Measurements from ENCODE around the gene FN3KRP.

The FN3KRP gene

GRCh38 chr17:82732118-82732743 lies 15.7 kb downstream of the FN3KRP start:
- Histone ChIP-seq H3K27ac (no peak overlapping the region), H3K4me1 (ENCODE audit: control insufficient read depth in 1 of 2, insufficient read depth in 1 of 2, low read depth in 1 of 2, low read length in 1 of 2) (peaks cover 0 to 8% of the 10 kb centered on the region in 2 experiments), H3K36me3 (peaks cover 20% of the 10 kb centered on the region), H3K9me3 (no peaks in the 10 kb centered on the region), H3K4me3 (ENCODE audit: low read depth in 1 of 2, low read length in 1 of 2) (no peak overlapping the region), H3K27me3 (peaks cover 32% of the 10 kb centered on the region)
- no peak for TF ChIP-seq CTCF (IDR thresholded peaks at IDR 0.05)

- peaks cover 0 to 8% of the 10 kb centered on the region in 2 experiments for H3K4me1 ChIP-seq (ENCODE audit: control insufficient read depth in 1 of 2, insufficient read depth in 1 of 2, low read depth in 1 of 2, low read length in 1 of 2)
- TF ChIP-seq CTCF (IDR thresholded peaks at IDR 0.05): no peak
- peaks cover 32% of the 10 kb centered on the region for H3K27me3 ChIP-seq
- H3K9me3 ChIP-seq: no peaks in the 10 kb centered on the region
- no peak within 1 kb of the TSS for H3K4me3 ChIP-seq (ENCODE audit: low read depth in 1 of 2, low read length in 1 of 2)
- peaks cover 6% of the 10 kb centered on the region for H3K36me3 ChIP-seq
- H3K27ac ChIP-seq: no peak within 1 kb of the TSS
Measured at GRCh38 chr17:82734987-82735866, 18.7 kb downstream of the FN3KRP start, which contains the start of gene FN3K. Gene FN3K (plus strand): TSS chr17:82735615. CDS start chr17:82735637, 22 bp downstream.

GRCh38 chr17:82736511-82737185 lies 20.1 kb downstream of the FN3KRP start:
- peaks cover 32% of the 10 kb centered on the region for H3K27me3 ChIP-seq
- no peak overlapping the region for H3K27ac ChIP-seq
- no peak overlapping the region for H3K4me3 ChIP-seq (ENCODE audit: low read depth in 1 of 2, low read length in 1 of 2)
- no peaks in the 10 kb centered on the region for H3K9me3 ChIP-seq
- TF ChIP-seq CTCF (IDR thresholded peaks at IDR 0.05): no peak
- H3K36me3 ChIP-seq: peaks cover 4% of the 10 kb centered on the region
- H3K4me1 ChIP-seq (ENCODE audit: control insufficient read depth in 1 of 2, insufficient read depth in 1 of 2, low read depth in 1 of 2, low read length in 1 of 2): peaks cover 0 to 8% of the 10 kb centered on the region in 2 experiments

GRCh38 chr17:82737967-82738877 lies 21.7 kb downstream of the FN3KRP start:
- Histone ChIP-seq H3K27ac (no peak overlapping the region), H3K4me3 (ENCODE audit: low read depth in 1 of 2, low read length in 1 of 2) (no peak overlapping the region), H3K4me1 (ENCODE audit: control insufficient read depth in 1 of 2, insufficient read depth in 1 of 2, low read depth in 1 of 2, low read length in 1 of 2) (peaks cover 0 to 8% of the 10 kb centered on the region in 2 experiments), H3K27me3 (peaks cover 32% of the 10 kb centered on the region), H3K36me3 (no peaks in the 10 kb centered on the region), H3K9me3 (no peaks in the 10 kb centered on the region)
- no peak for TF ChIP-seq CTCF (IDR thresholded peaks at IDR 0.05)

Data from neutrophil (primary cell).